HTERT RPE-1 (cell line): ENCODE data around the gene IQSEC1.

ENCODE experiments used
- in situ Hi-C: fragments of 300-500 bp; cut with MboI; formaldehyde crosslinking; loops from 4 replicates; pipeline ENCODE4 v1.14.3; 2020; ENCODE audit warnings: low sequenced_read_pairs

Gene IQSEC1

GRCh38 chr3:13107661-13108060, 34.4 kb upstream of the IQSEC1 start:
- in situ Hi-C loops = no loop called here

- in situ Hi-C loops = no loop called here
Measured at GRCh38 chr3:13106308-13107001, 33.2 kb upstream of the IQSEC1 start.

- in situ Hi-C loops = no loop called here
Measured at GRCh38 chr3:13105896-13106250, 32.6 kb upstream of the IQSEC1 start.

- in situ Hi-C loops = no loop called here
Measured at GRCh38 chr3:13105181-13105895, 32.1 kb upstream of the IQSEC1 start.

- in situ Hi-C loops = no loop called here
Measured at GRCh38 chr3:13104511-13104910, 31.3 kb upstream of the IQSEC1 start.

GRCh38 chr3:13103416-13104058, 30.3 kb upstream of the IQSEC1 start:
- in situ Hi-C loops = no loop called here

GRCh38 chr3:13102386-13103345, 29.4 kb upstream of the IQSEC1 start:
- in situ Hi-C loops = no loop called here

GRCh38 chr3:13099707-13100106, 26.5 kb upstream of the IQSEC1 start:
- in situ Hi-C loops = no loop called here

GRCh38 chr3:13098192-13098988, 25.2 kb upstream of the IQSEC1 start:
- in situ Hi-C loops = no loop called here

- in situ Hi-C loops = no loop called here
Measured at GRCh38 chr3:13096356-13096755, 23.1 kb upstream of the IQSEC1 start.

- in situ Hi-C loops = no loop called here
Measured at GRCh38 chr3:13095408-13095937, 22.2 kb upstream of the IQSEC1 start.

- in situ Hi-C loops = no loop called here
Measured at GRCh38 chr3:13093687-13094086, 20.5 kb upstream of the IQSEC1 start.

- in situ Hi-C loops = no loop called here
Measured at GRCh38 chr3:13092621-13093617, 19.7 kb upstream of the IQSEC1 start.

- in situ Hi-C loops = no loop called here
Measured at GRCh38 chr3:13091898-13092611, 18.8 kb upstream of the IQSEC1 start.

- in situ Hi-C loops = no loop called here
Measured at GRCh38 chr3:13088028-13089006, 15.1 kb upstream of the IQSEC1 start.

GRCh38 chr3:13087320-13087990, 14.2 kb upstream of the IQSEC1 start:
- in situ Hi-C loops = no loop called here
